Measurements from ENCODE around the gene OPA1.

GRCh38 chr3:193569119-193569518 is 23.9 kb upstream of the OPA1 start:
- no peak for TF ChIP-seq EZH2 (IDR thresholded peaks at IDR 0.05; ENCODE audit: borderline replicate concordance, low read depth, low read length, severe bottlenecking)
- no peak for TF ChIP-seq CTCF (IDR thresholded peaks at IDR 0.05; ENCODE audit: borderline replicate concordance, extremely low read depth, low read length, poor library complexity, severe bottlenecking)

All from DND-41 (cell line).